Cardiac muscle cell (in vitro differentiated cells and primary cell): ENCODE data around the gene CENPE. TPM values are rescaled to one million over a fixed set of nuclear protein-coding genes. Genes with fewer than 3 reads are reported as not detected.

ENCODE experiments used
- DNase-seq, 2 donors: peaks; one replicate each; pipeline versions ENCODE4 v3.0.0 to v3.0.0-alpha.2; 2010 to 2017; ENCODE audit warnings: low read depth in 1 of 2, low spot score in 1 of 2
- H3K27ac ChIP-seq: fragments of 200-600 bp; sonication (generic); 2 replicates; pipeline ENCODE4 v1.5.1; 2016
- H3K27me3 ChIP-seq: fragments of 200-600 bp; sonication (generic); 2 replicates; pipeline ENCODE4 v1.6.0; 2016; ENCODE audit warnings: control low read depth
- H3K36me3 ChIP-seq: fragments of 200-600 bp; sonication (generic); 2 replicates; pipeline ENCODE4 v1.5.1; 2016; ENCODE audit warnings: control low read depth
- H3K4me1 ChIP-seq: fragments of 200-600 bp; sonication (generic); 2 replicates; pipeline ENCODE4 v1.8.1; 2017; ENCODE audit warnings: low read depth, mild to moderate bottlenecking, mixed run types
- H3K4me3 ChIP-seq: fragments of 200-600 bp; sonication (generic); 2 replicates; pipeline ENCODE4 v1.5.1; 2016; ENCODE audit warnings: mild to moderate bottlenecking
- H3K9me3 ChIP-seq: fragments of 200-600 bp; sonication (generic); 2 replicates; pipeline ENCODE4 v1.5.1; 2017; ENCODE audit warnings: low read depth, mild to moderate bottlenecking, control low read depth
- CTCF ChIP-seq: IDR thresholded peaks from 2 replicates; pipeline ENCODE4 v1.5.1; 2012; ENCODE audit warnings: low read depth, mild to moderate bottlenecking, low read length
- polyA plus RNA-seq: library from polyadenylated mRNA; unstranded; fragments of >200 nt; fragmentation: Nextera tagmentation; extraction: Ambion mirVana; gene quantifications from 2 replicates; pipeline ENCODE4 v1.2.1, GENCODE V29; 2016
- total RNA-seq: library from RNA; depleted of rRNA; stranded (reverse); fragments of >200 nt; gene quantifications from 2 replicates; pipeline ENCODE4 v1.2.3, GENCODE V29; 2016

Gene CENPE
- total and polyA plus RNA-seq, 2 experiments from 2014 or later = 3.5 to 16.4 TPM

GRCh38 chr4:103168993-103169392, 29.1 kb downstream of the CENPE start:
- TF ChIP-seq CTCF = no peak
- no peaks in the 10 kb centered on the region for H3K27me3 ChIP-seq
- H3K4me1 ChIP-seq = no peaks in the 10 kb centered on the region
- no peak overlapping the region for H3K27ac ChIP-seq
- H3K36me3 ChIP-seq = no peaks in the 10 kb centered on the region
- DNase-seq = no peak
- H3K9me3 ChIP-seq = no peaks in the 10 kb centered on the region
- no peak overlapping the region for H3K4me3 ChIP-seq

GRCh38 chr4:103162176-103162575, 36.0 kb downstream of the CENPE start:
- no peak for DNase-seq
- no peak for TF ChIP-seq CTCF
- no peaks in the 10 kb centered on the region for H3K4me1 ChIP-seq
- peaks cover 12% of the 10 kb centered on the region for H3K36me3 ChIP-seq
- no peaks in the 10 kb centered on the region for H3K27me3 ChIP-seq
- H3K4me3 ChIP-seq = no peak overlapping the region
- no peak overlapping the region for H3K27ac ChIP-seq
- H3K9me3 ChIP-seq = no peaks in the 10 kb centered on the region

GRCh38 chr4:103158760-103159159, 39.4 kb downstream of the CENPE start:
- H3K9me3 ChIP-seq = no peaks in the 10 kb centered on the region
- H3K4me1 ChIP-seq = no peaks in the 10 kb centered on the region
- peaks cover 12% of the 10 kb centered on the region for H3K36me3 ChIP-seq
- no peak overlapping the region for H3K4me3 ChIP-seq
- H3K27me3 ChIP-seq = no peaks in the 10 kb centered on the region
- no peak for DNase-seq
- no peak overlapping the region for H3K27ac ChIP-seq
- TF ChIP-seq CTCF = no peak

- Histone ChIP-seq H3K4me3 (no peak overlapping the region), H3K36me3 (peaks cover 12% of the 10 kb centered on the region), H3K4me1 (no peaks in the 10 kb centered on the region), H3K27ac (no peak overlapping the region), H3K9me3 (no peaks in the 10 kb centered on the region), H3K27me3 (no peaks in the 10 kb centered on the region)
- no peak for DNase-seq
- TF ChIP-seq CTCF = no peak
These were observed 42.0 kb downstream of the CENPE start for GRCh38 chr4:103156106-103156505.

- TF ChIP-seq CTCF = no peak
- Histone ChIP-seq H3K27me3 (no peaks in the 10 kb centered on the region), H3K36me3 (peaks cover 9% of the 10 kb centered on the region), H3K27ac (no peak overlapping the region), H3K4me1 (no peaks in the 10 kb centered on the region), H3K9me3 (no peaks in the 10 kb centered on the region), H3K4me3 (no peak overlapping the region)
- no peak for DNase-seq
These were observed 45.8 kb downstream of the CENPE start for GRCh38 chr4:103152381-103152780.

GRCh38 chr4:103150677-103151076, 47.5 kb downstream of the CENPE start:
- no peaks in the 10 kb centered on the region for H3K27me3 ChIP-seq
- TF ChIP-seq CTCF = no peak
- DNase-seq = no peak
- no peak overlapping the region for H3K27ac ChIP-seq
- no peaks in the 10 kb centered on the region for H3K9me3 ChIP-seq
- no peak overlapping the region for H3K4me3 ChIP-seq
- no peaks in the 10 kb centered on the region for H3K4me1 ChIP-seq
- peaks cover 9% of the 10 kb centered on the region for H3K36me3 ChIP-seq
